Measurements from ENCODE around the gene MTERF1. TPM values are rescaled to one million over a fixed set of nuclear protein-coding genes. Genes with fewer than 3 reads are reported as not detected.

Gene MTERF1
- total RNA-seq, 1 experiment from 2014 or later, result 13.1 TPM

DNA sequence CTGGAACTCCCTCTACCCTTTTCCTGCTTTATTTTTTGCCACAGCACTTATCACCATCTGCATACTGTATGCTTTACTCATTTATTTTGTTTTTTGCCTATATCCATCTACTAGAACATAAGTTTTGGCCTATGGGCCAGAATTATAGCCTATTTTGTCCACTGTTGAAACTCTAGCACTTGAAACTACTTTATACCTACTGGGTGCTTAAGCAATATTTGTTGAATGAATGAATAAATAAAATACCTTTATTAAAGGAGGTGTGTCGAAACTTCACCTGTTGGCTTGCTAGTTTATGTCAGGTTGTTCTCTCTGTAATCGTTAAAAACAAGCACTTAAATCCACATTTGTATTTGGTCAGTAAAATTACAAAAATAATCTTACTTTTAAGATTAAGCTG is 53.3 kb downstream of the MTERF1 start:
- H3K79me2 ChIP-seq (ENCODE audit: insufficient read depth, low read length), result no peaks in the 10 kb centered on the region
- no peak overlapping the region for H3K9ac ChIP-seq (ENCODE audit: low read length)
- no peak overlapping the region for H3K4me2 ChIP-seq (ENCODE audit: low read length)
- no peak overlapping the region for H2AFZ ChIP-seq (ENCODE audit: low read depth, low read length, poor library complexity, severe bottlenecking)
- no peak overlapping the region for H3K27ac ChIP-seq (ENCODE audit: low read depth, low read length)
- POLR2A ChIA-PET, result no interaction called here
- no peaks in the 10 kb centered on the region for H3K9me2 ChIP-seq (ENCODE audit: insufficient read depth)
- no peak for DNase-seq (ENCODE audit: low read depth, low spot score)
- H3K36me3 ChIP-seq (ENCODE audit: control insufficient read depth in 1 of 2, insufficient read depth in 2 of 2, low read length in 2 of 2), result no peaks in the 10 kb centered on the region
- H4K20me1 ChIP-seq (ENCODE audit: insufficient read depth), result no peaks in the 10 kb centered on the region
- H3K9me3 ChIP-seq (ENCODE audit: control insufficient read depth in 1 of 2, insufficient read depth in 1 of 2, low read depth in 1 of 2, low read length in 2 of 2), result no peaks in the 10 kb centered on the region
- H3K27me3 ChIP-seq (ENCODE audit: insufficient read depth, low read length), result no peaks in the 10 kb centered on the region
- no peak overlapping the region for H3K4me3 ChIP-seq (replicated peaks in 1 of 2; ENCODE audit: low read depth in 1 of 2, low read length in 2 of 2)
- BruUV-seq (replicated peaks), result no TSS peak
- RAD21 ChIA-PET (ENCODE audit: low non-redundant PET in 1 of 2, low total read pairs in 2 of 2, uncharacterized antibody in 2 of 2, unreplicated experiment in 2 of 2), result no interaction called here
- H3K4me1 ChIP-seq (ENCODE audit: control insufficient read depth in 1 of 2, insufficient read depth in 2 of 2, low read length in 2 of 2), result peaks cover 0 to 6% of the 10 kb centered on the region in 2 experiments; a peak in 2 of 4 replicates
- ATAC-seq, result no peak
- CTCF ChIA-PET, result no interaction called here
- TF ChIP-seq POLR2AphosphoS5 (IDR thresholded peaks at IDR 0.05; ENCODE audit: low read depth, low read length) (no peak), EZH2phosphoT487 (IDR thresholded peaks at IDR 0.05; ENCODE audit: borderline replicate concordance) (no peak), SP1 (IDR thresholded peaks at IDR 0.05; ENCODE audit: low read depth) (no peak), YY1 (IDR thresholded peaks at IDR 0.05; ENCODE audit: extremely low read depth, insufficient replicate concordance, low read depth, low read length) (no peak), POLR2A (IDR thresholded peaks at IDR 0.05; ENCODE audit: borderline replicate concordance, extremely low read depth, insufficient read depth, insufficient read length) (no peak), ZFX (IDR thresholded peaks at IDR 0.05) (no peak), TCF7L2 (IDR thresholded peaks at IDR 0.05; ENCODE audit: borderline replicate concordance, extremely low read depth, insufficient read depth, insufficient read length) (no peak)
- TF ChIP-seq, protein P1, sequence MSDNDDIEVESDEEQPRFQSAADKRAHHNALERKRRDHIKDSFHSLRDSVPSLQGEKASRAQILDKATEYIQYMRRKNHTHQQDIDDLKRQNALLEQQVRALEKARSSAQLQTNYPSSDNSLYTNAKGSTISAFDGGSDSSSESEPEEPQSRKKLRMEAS (IDR thresholded peaks at IDR 0.05), result no peak
- TF ChIP-seq, protein P2, sequence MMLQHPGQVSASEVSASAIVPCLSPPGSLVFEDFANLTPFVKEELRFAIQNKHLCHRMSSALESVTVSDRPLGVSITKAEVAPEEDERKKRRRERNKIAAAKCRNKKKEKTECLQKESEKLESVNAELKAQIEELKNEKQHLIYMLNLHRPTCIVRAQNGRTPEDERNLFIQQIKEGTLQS (IDR thresholded peaks at IDR 0.05), result no peak
- intact Hi-C loops (cut with micrococcal nuclease), result no loop called here

DNA sequence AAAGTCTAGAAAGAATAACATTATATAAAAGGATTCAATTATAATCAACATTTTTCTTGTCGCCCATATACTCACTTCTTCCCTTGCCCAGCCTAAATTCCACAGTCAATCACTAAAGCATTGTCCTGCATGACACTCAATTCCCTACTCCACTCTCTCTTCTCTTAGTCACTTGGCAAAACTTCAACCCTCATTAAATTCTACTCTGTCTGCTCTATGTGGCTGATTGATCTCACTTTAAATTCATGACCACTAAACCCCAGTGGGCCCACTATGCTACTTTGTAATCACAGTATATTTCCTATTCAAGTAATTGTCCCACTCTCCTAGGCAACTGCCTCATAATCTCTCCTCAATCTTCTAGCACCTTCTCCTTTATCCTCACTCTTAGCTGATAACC is 54.1 kb downstream of the MTERF1 start:
- peak; percentile 22 for DNase-seq (ENCODE audit: low read depth, low spot score)
- no TSS peak for BruUV-seq (replicated peaks)
- ChIA-PET POLR2A (no interaction called here), CTCF (no interaction called here), RAD21 (ENCODE audit: low non-redundant PET in 1 of 2, low total read pairs in 2 of 2, uncharacterized antibody in 2 of 2, unreplicated experiment in 2 of 2) (no interaction called here)
- Histone ChIP-seq H3K9ac (ENCODE audit: low read length) (no peak overlapping the region), H3K4me2 (ENCODE audit: low read length) (peak overlapping the region; percentile 9; the same call in 1 of the 2 replicates), H2AFZ (ENCODE audit: low read depth, low read length, poor library complexity, severe bottlenecking) (no peak overlapping the region), H3K79me2 (ENCODE audit: insufficient read depth, low read length) (no peaks in the 10 kb centered on the region), H3K9me3 (ENCODE audit: control insufficient read depth in 1 of 2, insufficient read depth in 1 of 2, low read depth in 1 of 2, low read length in 2 of 2) (no peaks in the 10 kb centered on the region), H3K9me2 (ENCODE audit: insufficient read depth) (no peaks in the 10 kb centered on the region), H3K4me1 (ENCODE audit: control insufficient read depth in 1 of 2, insufficient read depth in 2 of 2, low read length in 2 of 2) (peaks cover 0 to 6% of the 10 kb centered on the region in 2 experiments; a peak in 2 of 4 replicates), H3K27me3 (ENCODE audit: insufficient read depth, low read length) (no peaks in the 10 kb centered on the region), H3K36me3 (ENCODE audit: control insufficient read depth in 1 of 2, insufficient read depth in 2 of 2, low read length in 2 of 2) (no peaks in the 10 kb centered on the region), H3K27ac (ENCODE audit: low read depth, low read length) (no peak overlapping the region), H4K20me1 (ENCODE audit: insufficient read depth) (no peaks in the 10 kb centered on the region), H3K4me3 (replicated peaks in 1 of 2; ENCODE audit: low read depth in 1 of 2, low read length in 2 of 2) (no peak overlapping the region)
- peak; percentile 44; the same call in 1 of the 2 replicates for ATAC-seq
- intact Hi-C loops (cut with micrococcal nuclease), result no loop called here
- TF ChIP-seq EZH2 (IDR thresholded peaks at IDR 0.05), result no peak
- TF ChIP-seq, protein P3, sequence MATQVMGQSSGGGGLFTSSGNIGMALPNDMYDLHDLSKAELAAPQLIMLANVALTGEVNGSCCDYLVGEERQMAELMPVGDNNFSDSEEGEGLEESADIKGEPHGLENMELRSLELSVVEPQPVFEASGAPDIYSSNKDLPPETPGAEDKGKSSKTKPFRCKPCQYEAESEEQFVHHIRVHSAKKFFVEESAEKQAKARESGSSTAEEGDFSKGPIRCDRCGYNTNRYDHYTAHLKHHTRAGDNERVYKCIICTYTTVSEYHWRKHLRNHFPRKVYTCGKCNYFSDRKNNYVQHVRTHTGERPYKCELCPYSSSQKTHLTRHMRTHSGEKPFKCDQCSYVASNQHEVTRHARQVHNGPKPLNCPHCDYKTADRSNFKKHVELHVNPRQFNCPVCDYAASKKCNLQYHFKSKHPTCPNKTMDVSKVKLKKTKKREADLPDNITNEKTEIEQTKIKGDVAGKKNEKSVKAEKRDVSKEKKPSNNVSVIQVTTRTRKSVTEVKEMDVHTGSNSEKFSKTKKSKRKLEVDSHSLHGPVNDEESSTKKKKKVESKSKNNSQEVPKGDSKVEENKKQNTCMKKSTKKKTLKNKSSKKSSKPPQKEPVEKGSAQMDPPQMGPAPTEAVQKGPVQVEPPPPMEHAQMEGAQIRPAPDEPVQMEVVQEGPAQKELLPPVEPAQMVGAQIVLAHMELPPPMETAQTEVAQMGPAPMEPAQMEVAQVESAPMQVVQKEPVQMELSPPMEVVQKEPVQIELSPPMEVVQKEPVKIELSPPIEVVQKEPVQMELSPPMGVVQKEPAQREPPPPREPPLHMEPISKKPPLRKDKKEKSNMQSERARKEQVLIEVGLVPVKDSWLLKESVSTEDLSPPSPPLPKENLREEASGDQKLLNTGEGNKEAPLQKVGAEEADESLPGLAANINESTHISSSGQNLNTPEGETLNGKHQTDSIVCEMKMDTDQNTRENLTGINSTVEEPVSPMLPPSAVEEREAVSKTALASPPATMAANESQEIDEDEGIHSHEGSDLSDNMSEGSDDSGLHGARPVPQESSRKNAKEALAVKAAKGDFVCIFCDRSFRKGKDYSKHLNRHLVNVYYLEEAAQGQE (IDR thresholded peaks at IDR 0.05; ENCODE audit: low read depth), result no peak
- no peak for TF ChIP-seq TCF7L2 (IDR thresholded peaks at IDR 0.05; ENCODE audit: borderline replicate concordance, extremely low read depth, insufficient read depth, insufficient read length)
- TF ChIP-seq, protein P4, sequence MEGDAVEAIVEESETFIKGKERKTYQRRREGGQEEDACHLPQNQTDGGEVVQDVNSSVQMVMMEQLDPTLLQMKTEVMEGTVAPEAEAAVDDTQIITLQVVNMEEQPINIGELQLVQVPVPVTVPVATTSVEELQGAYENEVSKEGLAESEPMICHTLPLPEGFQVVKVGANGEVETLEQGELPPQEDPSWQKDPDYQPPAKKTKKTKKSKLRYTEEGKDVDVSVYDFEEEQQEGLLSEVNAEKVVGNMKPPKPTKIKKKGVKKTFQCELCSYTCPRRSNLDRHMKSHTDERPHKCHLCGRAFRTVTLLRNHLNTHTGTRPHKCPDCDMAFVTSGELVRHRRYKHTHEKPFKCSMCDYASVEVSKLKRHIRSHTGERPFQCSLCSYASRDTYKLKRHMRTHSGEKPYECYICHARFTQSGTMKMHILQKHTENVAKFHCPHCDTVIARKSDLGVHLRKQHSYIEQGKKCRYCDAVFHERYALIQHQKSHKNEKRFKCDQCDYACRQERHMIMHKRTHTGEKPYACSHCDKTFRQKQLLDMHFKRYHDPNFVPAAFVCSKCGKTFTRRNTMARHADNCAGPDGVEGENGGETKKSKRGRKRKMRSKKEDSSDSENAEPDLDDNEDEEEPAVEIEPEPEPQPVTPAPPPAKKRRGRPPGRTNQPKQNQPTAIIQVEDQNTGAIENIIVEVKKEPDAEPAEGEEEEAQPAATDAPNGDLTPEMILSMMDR (IDR thresholded peaks at IDR 0.05 in 2 of 3, conservative IDR thresholded peaks at IDR 0.05 in 1 of 3; ENCODE audit: borderline replicate concordance in 1 of 3, insufficient read depth in 1 of 3, low read depth in 2 of 3, low read length in 2 of 3), result no peak
- TF ChIP-seq EGR1 (IDR thresholded peaks at IDR 0.05; ENCODE audit: low read depth), result no peak
- TF ChIP-seq FOSL1 (IDR thresholded peaks at IDR 0.05; ENCODE audit: low read depth), result no peak
- no peak for TF ChIP-seq ELF1 (IDR thresholded peaks at IDR 0.05; ENCODE audit: borderline replicate concordance, low read depth)
- no peak for TF ChIP-seq JUND (IDR thresholded peaks at IDR 0.05)
- TF ChIP-seq, protein P1 (IDR thresholded peaks at IDR 0.05), result no peak
